Lower lobe of right lung (tissue), 2 donors: ENCODE data around the gene UAP1L1. TPM values are rescaled to one million over a fixed set of nuclear protein-coding genes. Genes with fewer than 3 reads are reported as not detected.

Experiments
- ATAC-seq, 2 donors: fragments of 200-7000 bp; cut with Tn5 transposase; one replicate each; pipeline ENCODE4 v1.9.1; 2020 to 2022; ENCODE audit warnings: mild to moderate bottlenecking in 2 of 2, moderate library complexity in 2 of 2
- DNase-seq: peaks from one replicate; pipeline ENCODE4 v3.0.0-alpha.2; 2020
- H3K27ac ChIP-seq: fragments of 200-600 bp; one replicate; pipeline ENCODE4 v1.8.0; 2022
- H3K27me3 ChIP-seq: fragments of 200-600 bp; one replicate; pipeline ENCODE4 v1.8.0; 2022; ENCODE audit warnings: low read depth
- H3K36me3 ChIP-seq: fragments of 200-600 bp; one replicate; pipeline ENCODE4 v1.8.0; 2022; ENCODE audit warnings: mild to moderate bottlenecking
- H3K4me1 ChIP-seq: fragments of 200-600 bp; one replicate; pipeline ENCODE4 v1.8.0; 2022
- H3K4me3 ChIP-seq: fragments of 200-600 bp; one replicate; pipeline ENCODE4 v1.8.0; 2022; ENCODE audit warnings: mild to moderate bottlenecking
- H3K9me3 ChIP-seq: fragments of 200-600 bp; one replicate; pipeline ENCODE4 v1.8.0; 2022
- CTCF ChIP-seq: fragments of 200-600 bp; IDR thresholded peaks from one replicate; pipeline ENCODE4 v1.8.0; 2022; ENCODE audit warnings: antibody characterized with exemption, mild to moderate bottlenecking
- intact Hi-C: fragments of 100-400 bp; cut with DNase I; formaldehyde crosslinking; loops from one replicate; pipeline ENCODE4 v1.11.0; 2022
- total RNA-seq: library from RNA; stranded (reverse); fragmentation: NEBNext Ultra II Directional; extraction: Animal tissue kit (Norgen Biotek cat#: 25700); gene quantifications from one replicate; pipeline ENCODE4 v1.2.1, GENCODE V29; 2021
- donor health status: DM: no; HTN: yes; CAD: no; lungs with severe emphysema.

Gene UAP1L1
- total RNA-seq, 1 donor from 2014 or later = 29.7 TPM

- ATAC-seq = no peak
- Histone ChIP-seq H3K4me1 (peaks cover 14% of the 10 kb centered on the region), H3K27me3 (no peaks in the 10 kb centered on the region), H3K27ac (no peak overlapping the region), H3K36me3 (peaks cover 44% of the 10 kb centered on the region), H3K4me3 (peak overlapping the region; percentile 85), H3K9me3 (no peaks in the 10 kb centered on the region)
- intact Hi-C loops = no loop called here
- TF ChIP-seq CTCF = no peak
- DNase-seq = no peak
Observed at GRCh38 chr9:137113385-137114159, 36.3 kb downstream of the UAP1L1 start.

- H3K27me3 ChIP-seq = no peaks in the 10 kb centered on the region
- H3K4me3 ChIP-seq = peak overlapping the region; percentile 85
- peak; percentile 47 for DNase-seq
- intact Hi-C loops = no loop called here
- H3K36me3 ChIP-seq = peaks cover 37% of the 10 kb centered on the region
- no peaks in the 10 kb centered on the region for H3K9me3 ChIP-seq
- peaks cover 14% of the 10 kb centered on the region for H3K4me1 ChIP-seq
- peak; percentile 1 to 13 for ATAC-seq
- no peak for TF ChIP-seq CTCF
- H3K27ac ChIP-seq = peak overlapping the region; percentile 69
Observed at GRCh38 chr9:137114220-137114612, 36.9 kb downstream of the UAP1L1 start.

GRCh38 chr9:137114613-137115393, 37.5 kb downstream of the UAP1L1 start, which contains the start of gene DPP7:
TSS of gene DPP7 (minus strand) at chr9:137114733. CDS start at chr9:137114713, 20 bp downstream.
- peak; percentile 89 to 94 for ATAC-seq
- peak within 1 kb of the TSS; percentile 69 for H3K27ac ChIP-seq
- peak; percentile 87 for DNase-seq
- peaks cover 32% of the 10 kb centered on the region for H3K36me3 ChIP-seq
- TF ChIP-seq CTCF = no peak
- peak within 1 kb of the TSS; percentile 85 for H3K4me3 ChIP-seq
- H3K27me3 ChIP-seq = no peaks in the 10 kb centered on the region
- H3K9me3 ChIP-seq = no peaks in the 10 kb centered on the region
- peaks cover 14% of the 10 kb centered on the region for H3K4me1 ChIP-seq
- intact Hi-C loops = no loop called here

GRCh38 chr9:137115394-137116026, 38.2 kb downstream of the UAP1L1 start:
- no peaks in the 10 kb centered on the region for H3K9me3 ChIP-seq
- intact Hi-C loops = no loop called here
- H3K36me3 ChIP-seq = peaks cover 25% of the 10 kb centered on the region
- peak overlapping the region; percentile 85 for H3K4me3 ChIP-seq
- peak in 1 of 2 donors; percentile 1 for ATAC-seq
- no peak for DNase-seq
- H3K27me3 ChIP-seq = no peaks in the 10 kb centered on the region
- no peak overlapping the region for H3K27ac ChIP-seq
- H3K4me1 ChIP-seq = peaks cover 14% of the 10 kb centered on the region
- TF ChIP-seq CTCF = no peak

GRCh38 chr9:137116027-137116507, 38.8 kb downstream of the UAP1L1 start:
- DNase-seq (no peak), ATAC-seq (no peak)
- H3K4me1 ChIP-seq = peaks cover 14% of the 10 kb centered on the region
- H3K4me3 ChIP-seq = no peak overlapping the region
- no peak overlapping the region for H3K27ac ChIP-seq
- intact Hi-C loops = no loop called here
- TF ChIP-seq CTCF = no peak
- H3K9me3 ChIP-seq = no peaks in the 10 kb centered on the region
- peaks cover 21% of the 10 kb centered on the region for H3K36me3 ChIP-seq
- no peaks in the 10 kb centered on the region for H3K27me3 ChIP-seq
